GM18507 (cell line): ENCODE data around the gene CYP4X1.
"Not testable (repeated sequence)": the region's sequence is repeated elsewhere in the genome, so short reads cannot be mapped to it uniquely, and the experiment has no call there.

Experiments used
- DNase-seq: peaks from one replicate; pipeline ENCODE4 v3.0.0; 2011; ENCODE audit warnings: low read depth; ENCODE audit not compliant: insufficient read length; ENCODE audit errors: extremely low spot score
- FAIRE-seq: peaks from 2 replicates; lab custom pipeline; 2011; peaks lifted over from hg19 to GRCh38; lab: Jason Lieb, UNC

The CYP4X1 gene

GRCh38 chr1:47023268-47024140 lies at the start of gene CYP4X1:
Gene CYP4X1 (plus strand): TSS chr1:47023669. CDS start chr1:47023818, 149 bp downstream.
- DNase-seq (no peak), FAIRE-seq (no peak)

- DNase-seq (no peak), FAIRE-seq (no peak)
Measured at GRCh38 chr1:46983166-46983829, 40.2 kb upstream of the CYP4X1 start.

DNA sequence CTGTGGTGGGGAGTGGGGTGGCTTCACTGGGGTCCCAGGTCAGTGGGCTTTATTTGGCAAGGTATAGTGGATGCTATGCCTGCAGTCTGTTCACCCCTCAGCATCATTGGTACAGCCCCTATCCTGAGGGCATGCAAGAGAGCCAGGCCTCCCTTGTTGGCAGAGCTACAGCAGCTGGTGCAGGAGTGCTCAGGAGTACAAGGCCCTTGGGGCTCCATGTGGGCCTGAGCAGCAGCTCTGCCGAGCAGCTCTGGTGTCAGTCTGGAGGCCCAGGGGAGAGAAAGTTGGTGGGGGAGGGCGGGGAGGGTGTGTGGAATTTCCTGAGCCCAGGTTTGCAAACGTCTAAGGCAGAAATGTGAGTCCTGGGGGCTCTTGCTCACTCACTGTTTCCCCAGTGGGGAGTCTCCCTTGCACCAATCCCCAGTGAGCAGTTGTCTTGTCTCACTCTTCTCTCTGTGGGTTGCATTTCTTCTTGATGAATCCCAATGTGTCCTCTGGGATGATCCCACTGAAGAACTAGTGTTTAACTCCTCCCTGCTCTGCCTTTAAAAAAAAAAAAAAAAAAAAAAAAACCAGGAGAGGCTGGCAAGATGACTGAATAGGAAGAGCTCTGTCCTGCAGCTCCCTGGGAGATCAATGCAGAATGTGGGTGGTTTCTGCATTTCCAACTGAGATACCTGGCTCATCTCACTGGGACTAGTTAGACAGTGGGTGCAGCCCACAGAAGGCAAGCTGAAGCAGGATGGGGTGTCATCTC lies 39.5 kb upstream of the CYP4X1 start:
- DNase-seq (no peak), FAIRE-seq (no peak)

DNA sequence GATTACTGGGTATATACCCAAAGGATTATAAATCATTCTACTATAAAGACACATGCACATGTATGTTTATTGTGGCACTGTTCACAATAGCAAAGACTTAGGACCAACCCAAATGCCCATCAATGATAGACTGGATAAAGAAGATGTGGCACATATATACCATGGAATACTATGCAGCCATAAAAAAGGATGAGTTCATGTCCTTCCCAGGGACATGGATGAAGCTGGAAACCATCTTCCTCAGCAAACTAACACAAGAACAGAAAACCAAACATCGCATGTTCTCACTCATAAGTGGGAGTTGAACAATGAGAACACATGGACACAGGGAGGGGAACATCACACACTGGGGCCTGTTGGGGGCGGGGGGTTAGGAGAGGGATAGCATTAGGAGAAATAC lies 32.9 kb upstream of the CYP4X1 start:
- DNase-seq, FAIRE-seq: not testable (repeated sequence)

GRCh38 chr1:46991083-46991923 lies 32.2 kb upstream of the CYP4X1 start:
- no peak for DNase-seq
- no peak for FAIRE-seq

- DNase-seq = no peak
- FAIRE-seq = no peak
Measured at GRCh38 chr1:46996659-46997281, 26.7 kb upstream of the CYP4X1 start.

GRCh38 chr1:47002211-47002610 lies 21.3 kb upstream of the CYP4X1 start:
- DNase-seq (no peak), FAIRE-seq (no peak)

- FAIRE-seq (no peak), DNase-seq (no peak)
Measured at GRCh38 chr1:47003896-47004403, 19.5 kb upstream of the CYP4X1 start.

DNA sequence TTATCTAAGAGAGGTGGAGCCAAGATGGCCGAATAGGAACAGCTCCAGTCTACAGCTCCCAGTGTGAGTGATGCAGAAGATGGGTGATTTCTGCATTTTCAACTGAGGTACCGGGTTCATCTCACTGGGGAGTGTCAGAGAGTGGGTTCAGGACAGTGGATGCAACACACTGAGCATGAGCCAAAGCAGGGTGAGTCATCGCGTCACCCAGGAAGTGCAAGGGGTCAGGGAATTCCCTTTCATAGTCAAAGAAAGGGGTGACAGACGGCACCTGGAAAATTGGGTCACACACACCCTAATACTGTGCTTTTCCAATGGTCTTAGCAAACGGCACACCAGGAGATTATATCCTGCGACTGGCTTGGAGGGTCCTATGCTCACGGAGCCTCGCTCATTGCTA lies 17.0 kb upstream of the CYP4X1 start:
- DNase-seq, FAIRE-seq: not testable (repeated sequence)

- no peak for FAIRE-seq
- DNase-seq = no peak
Measured at GRCh38 chr1:47013293-47013692, 10.2 kb upstream of the CYP4X1 start.

GRCh38 chr1:47021070-47021469 lies 2.4 kb upstream of the CYP4X1 start:
- DNase-seq (no peak), FAIRE-seq (no peak)

GRCh38 chr1:47024141-47024801 lies 802 bp downstream of the CYP4X1 start:
- DNase-seq (no peak), FAIRE-seq (no peak)

GRCh38 chr1:47030170-47030805 lies 6.8 kb downstream of the CYP4X1 start:
- DNase-seq = no peak
- no peak for FAIRE-seq

DNA sequence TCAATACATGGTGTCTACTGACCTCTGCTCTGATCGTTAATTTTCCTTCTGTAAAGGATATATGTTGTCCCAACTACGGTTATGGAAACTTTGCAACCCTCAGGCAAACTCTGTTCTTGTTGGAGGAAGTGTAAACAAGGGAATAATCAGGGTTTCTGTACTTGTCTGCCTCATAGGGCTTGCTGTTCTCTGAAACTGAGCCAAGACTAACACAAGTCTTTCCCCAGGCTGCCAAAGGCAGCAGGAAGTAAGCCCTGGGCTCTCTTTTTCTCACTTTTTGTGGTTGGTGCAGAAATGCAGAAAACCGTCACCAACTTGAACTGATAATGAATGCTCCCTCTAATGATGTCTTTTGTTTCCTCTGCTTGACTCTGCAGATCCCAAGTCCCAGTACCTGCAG lies 7.6 kb downstream of the CYP4X1 start:
- no peak for DNase-seq

GRCh38 chr1:47031585-47031984 lies 8.1 kb downstream of the CYP4X1 start:
- DNase-seq (no peak), FAIRE-seq (no peak)

More for the DNA sequence above, 7.6 kb downstream of the CYP4X1 start:
- FAIRE-seq = no peak

- DNase-seq = no peak
- no peak for FAIRE-seq
Measured at GRCh38 chr1:47036764-47037163, 13.3 kb downstream of the CYP4X1 start.

- FAIRE-seq = no peak
- no peak for DNase-seq
Measured at GRCh38 chr1:47059376-47059775, 35.9 kb downstream of the CYP4X1 start.

DNA sequence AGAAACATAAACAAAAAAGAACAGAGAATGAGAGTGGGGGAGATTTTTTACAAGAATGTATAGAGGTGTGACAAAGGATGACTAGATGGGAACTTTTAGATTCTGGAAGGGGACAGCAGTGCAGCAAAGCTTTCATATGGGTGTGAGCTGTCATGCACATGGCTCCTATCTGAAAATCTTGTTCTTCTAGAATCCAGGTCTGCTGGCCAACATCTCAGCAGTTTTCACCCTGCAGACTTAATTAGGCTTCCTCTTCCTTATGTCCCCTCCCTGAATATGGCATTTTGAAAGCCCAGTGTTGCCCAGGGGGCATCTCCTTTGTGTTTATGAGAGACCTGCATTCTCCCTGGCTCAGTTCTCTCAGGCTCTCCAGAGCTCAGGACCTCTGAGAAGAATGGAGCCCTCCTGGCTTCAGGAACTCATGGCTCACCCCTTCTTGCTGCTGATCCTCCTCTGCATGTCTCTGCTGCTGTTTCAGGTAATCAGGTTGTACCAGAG lies 43.7 kb downstream of the CYP4X1 start, which contains the start of gene CYP4Z1:
CYP4Z1 (plus strand) TSS at position 135 of the 498 bp plus-strand sequence; CDS start at position 395, 260 bp downstream.
- FAIRE-seq = no peak
- DNase-seq = no peak
